Measurements from ENCODE around the gene PRKCD.

PRKCD gene

GRCh38 chr3:53169045-53169831 lies 8.2 kb downstream of the PRKCD start:
- H3K4me3 ChIP-seq (ENCODE audit: low read depth, low read length): no peak overlapping the region

GRCh38 chr3:53169832-53170324 lies 8.9 kb downstream of the PRKCD start:
- in situ Hi-C loops (cut with HindIII; ENCODE audit: low sequenced_read_pairs): no loop called here
- no peak for DNase-seq (ENCODE audit: low read depth)
- no peak for TF ChIP-seq CTCF (IDR thresholded peaks at IDR 0.05; ENCODE audit: low read depth, low read length, missing control alignments)

More at GRCh38 chr3:53169045-53169831, 8.2 kb downstream of the PRKCD start:
- no peak for TF ChIP-seq CTCF (IDR thresholded peaks at IDR 0.05; ENCODE audit: low read depth, low read length, missing control alignments)
- in situ Hi-C loops (cut with HindIII; ENCODE audit: low sequenced_read_pairs): no loop called here
- DNase-seq (ENCODE audit: low read depth): no peak

GRCh38 chr3:53170325-53171063 lies 9.5 kb downstream of the PRKCD start:
- no peak for TF ChIP-seq CTCF (IDR thresholded peaks at IDR 0.05; ENCODE audit: low read depth, low read length, missing control alignments)
- DNase-seq (ENCODE audit: low read depth): no peak
- in situ Hi-C loops (cut with HindIII; ENCODE audit: low sequenced_read_pairs): no loop called here
- H3K4me3 ChIP-seq (ENCODE audit: low read depth, low read length): no peak overlapping the region

More at GRCh38 chr3:53169832-53170324, 8.9 kb downstream of the PRKCD start:
- H3K4me3 ChIP-seq (ENCODE audit: low read depth, low read length): no peak overlapping the region

- H3K4me3 ChIP-seq (ENCODE audit: low read depth, low read length): no peak overlapping the region
These were observed 10.0 kb downstream of the PRKCD start for GRCh38 chr3:53171064-53171418.

GRCh38 chr3:53171827-53172505 lies 11.0 kb downstream of the PRKCD start:
- no peak for TF ChIP-seq CTCF (IDR thresholded peaks at IDR 0.05; ENCODE audit: low read depth, low read length, missing control alignments)
- H3K4me3 ChIP-seq (ENCODE audit: low read depth, low read length): no peak overlapping the region
- no peak for DNase-seq (ENCODE audit: low read depth)
- in situ Hi-C loops (cut with HindIII; ENCODE audit: low sequenced_read_pairs): no loop called here

More at GRCh38 chr3:53171064-53171418, 10.0 kb downstream of the PRKCD start:
- DNase-seq (ENCODE audit: low read depth): no peak
- TF ChIP-seq CTCF (IDR thresholded peaks at IDR 0.05; ENCODE audit: low read depth, low read length, missing control alignments): no peak
- in situ Hi-C loops (cut with HindIII; ENCODE audit: low sequenced_read_pairs): no loop called here

- in situ Hi-C loops (cut with HindIII; ENCODE audit: low sequenced_read_pairs): no loop called here
- no peak overlapping the region for H3K4me3 ChIP-seq (ENCODE audit: low read depth, low read length)
- TF ChIP-seq CTCF (IDR thresholded peaks at IDR 0.05; ENCODE audit: low read depth, low read length, missing control alignments): no peak
- DNase-seq (ENCODE audit: low read depth): no peak
These were observed 12.1 kb downstream of the PRKCD start for GRCh38 chr3:53173107-53173506.
